Epithelial cell of esophagus (primary cell): Measurements from ENCODE around the gene SYNGAP1.
A peak's percentile ranks its signal among the peaks of the same experiment; 100 is the strongest.

Experiments
- DNase-seq: peaks from one replicate; pipeline ENCODE4 v3.0.0; 2010; ENCODE audit warnings: low read depth
- H3K4me3 ChIP-seq: 2 replicates; pipeline ENCODE4 v1.5.1; 2011; ENCODE audit warnings: mild to moderate bottlenecking, low read length, control low read depth
- CTCF ChIP-seq: IDR thresholded peaks from 2 replicates; pipeline ENCODE4 v1.5.1; 2011; ENCODE audit warnings: low read depth, mild to moderate bottlenecking, low read length, control low read depth, inconsistent platforms; ENCODE audit not compliant: insufficient read depth; ENCODE audit errors: missing control alignments

The SYNGAP1 gene

GRCh38 chr6:33412140-33413009 is 7.5 kb upstream of the SYNGAP1 start:
- no peak for DNase-seq
- no peak overlapping the region for H3K4me3 ChIP-seq
- no peak for TF ChIP-seq CTCF

GRCh38 chr6:33413241-33414120 is 6.4 kb upstream of the SYNGAP1 start:
- H3K4me3 ChIP-seq: no peak overlapping the region
- no peak for DNase-seq
- TF ChIP-seq CTCF: no peak

- TF ChIP-seq CTCF: peak; percentile 36
Observed at GRCh38 chr6:33414592-33415271, 5.1 kb upstream of the SYNGAP1 start.

GRCh38 chr6:33415831-33416230 is 4.0 kb upstream of the SYNGAP1 start:
- no peak for DNase-seq
- no peak for TF ChIP-seq CTCF
- H3K4me3 ChIP-seq: no peak overlapping the region

More at GRCh38 chr6:33414592-33415271, 5.1 kb upstream of the SYNGAP1 start:
- H3K4me3 ChIP-seq: no peak overlapping the region
- DNase-seq: no peak

- peak overlapping the region; percentile 98 for H3K4me3 ChIP-seq
- TF ChIP-seq CTCF: no peak
- no peak for DNase-seq
Observed at GRCh38 chr6:33416386-33417127, 3.3 kb upstream of the SYNGAP1 start.
